ENCODE measurements around the gene ADGRA1. TPM values are rescaled to one million over a fixed set of nuclear protein-coding genes. Genes with fewer than 3 reads are reported as not detected.

ADGRA1 gene
- total and polyA plus RNA-seq, 2 of the 13 experiments (the other 11 are each of a cell fraction or from before 2014, with no cell fraction given): not detected

DNA sequence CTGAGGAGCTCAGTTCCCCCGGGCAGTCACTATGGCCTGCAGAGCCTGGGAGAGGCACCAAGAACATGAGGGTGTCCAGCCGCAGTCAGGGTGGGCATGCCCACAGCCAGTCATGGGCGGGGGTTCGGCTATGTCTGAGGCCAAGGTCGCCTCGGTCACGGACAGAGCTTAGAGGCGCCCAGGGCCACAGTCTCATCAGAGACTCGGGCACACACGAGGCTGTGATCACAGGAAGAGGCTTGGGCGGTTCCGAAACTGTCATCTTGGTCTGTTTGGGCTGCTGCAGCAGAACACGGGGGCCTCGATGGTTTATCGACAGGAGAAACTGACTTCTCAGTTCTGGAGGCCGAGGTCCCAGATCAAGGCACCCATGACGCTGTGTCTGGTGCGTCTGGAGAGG lies 9.7 kb downstream of the ADGRA1 start:
- ATAC-seq (no peak), DNase-seq (ENCODE audit: low spot score) (no peak), FAIRE-seq (no peak)
- 0 out of 2 replicates have a peak, but pooled peaks cover 2% of the 10 kb centered on the region for H4K20me1 ChIP-seq (ENCODE audit: insufficient read depth, low read length)
- POLR2A ChIA-PET: no interaction called here
- BruUV-seq (replicated peaks): no TSS peak
- TF ChIP-seq ZNF253 (CRISPR knock-in tag; IDR thresholded peaks at IDR 0.05; ENCODE audit: borderline replicate concordance): no peak
- TF ChIP-seq, protein P1, sequence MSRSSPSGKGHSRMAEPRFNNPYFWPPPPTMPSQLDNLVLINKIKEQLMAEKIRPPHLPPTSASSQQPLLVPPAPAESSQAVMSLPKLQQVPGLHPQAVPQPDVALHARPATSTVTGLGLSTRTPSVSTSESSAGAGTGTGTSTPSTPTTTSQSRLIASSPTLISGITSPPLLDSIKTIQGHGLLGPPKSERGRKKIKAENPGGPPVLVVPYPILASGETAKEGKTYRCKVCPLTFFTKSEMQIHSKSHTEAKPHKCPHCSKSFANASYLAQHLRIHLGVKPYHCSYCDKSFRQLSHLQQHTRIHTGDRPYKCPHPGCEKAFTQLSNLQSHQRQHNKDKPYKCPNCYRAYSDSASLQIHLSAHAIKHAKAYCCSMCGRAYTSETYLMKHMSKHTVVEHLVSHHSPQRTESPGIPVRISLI (CRISPR knock-in tag; IDR thresholded peaks at IDR 0.05; ENCODE audit: borderline replicate concordance): no peak
- no peak for TF ChIP-seq ZNF776 (CRISPR knock-in tag; IDR thresholded peaks at IDR 0.05)
- no peak for TF ChIP-seq SALL2 (CRISPR knock-in tag; IDR thresholded peaks at IDR 0.05)
- no peak for TF ChIP-seq REST (IDR thresholded peaks at IDR 0.05; ENCODE audit: borderline replicate concordance in 1 of 2, low read depth in 1 of 2, low read length in 2 of 2)
- no peak for TF ChIP-seq ZFP1 (CRISPR knock-in tag; IDR thresholded peaks at IDR 0.05)
- TF ChIP-seq ZMYM3 (CRISPR knock-in tag; IDR thresholded peaks at IDR 0.05): no peak
- TF ChIP-seq ZNF614 (CRISPR knock-in tag; IDR thresholded peaks at IDR 0.05; ENCODE audit: borderline replicate concordance): no peak
- TF ChIP-seq CEBPB (IDR thresholded peaks at IDR 0.05; ENCODE audit: borderline replicate concordance, low read depth, low read length): no peak
- no peak overlapping the region for H3K27ac ChIP-seq (ENCODE audit: extremely low read length, insufficient read depth, low read length)
- in situ Hi-C loops (cut with HindIII; ENCODE audit: extremely low pct_ligation_motif_present, low pct_unique_long_range_greater_than_20kb) (no loop called here), intact Hi-C loops (cut with micrococcal nuclease; ENCODE audit: unreplicated experiment) (no loop called here)
- no peaks in the 10 kb centered on the region for H3K36me3 ChIP-seq (replicated peaks in 1 of 2; ENCODE audit: control insufficient read depth in 1 of 2, insufficient read depth in 2 of 2, low read length in 2 of 2)
- WGBS (ENCODE audit: low lambda C conversion rate): 20% methylated on average over 4 of the region's 18 CpGs
- CTCF ChIA-PET (ENCODE audit: low intra/inter-chr PET ratio, low total read pairs): no interaction called here
- H3K4me3 ChIP-seq (replicated peaks in 1 of 3; ENCODE audit: insufficient read depth in 1 of 3, low read depth in 2 of 3, low read length in 3 of 3): no peak overlapping the region
- H3K4me1 ChIP-seq (ENCODE audit: insufficient read depth, low read length): no peaks in the 10 kb centered on the region
- peaks cover 7 to 78% of the 10 kb centered on the region in 2 experiments; a peak in 4 of 5 replicates for H3K27me3 ChIP-seq (ENCODE audit: control insufficient read depth in 1 of 2, insufficient read depth in 2 of 2, low read length in 2 of 2)
- no peak overlapping the region for H2AFZ ChIP-seq (ENCODE audit: low read length)
- H3K9ac ChIP-seq (ENCODE audit: insufficient read depth, low read depth, low read length): no peak overlapping the region
- H3K79me2 ChIP-seq (ENCODE audit: insufficient read depth, low read length): no peaks in the 10 kb centered on the region
- no peaks in the 10 kb centered on the region for H3K9me3 ChIP-seq (ENCODE audit: low read length)
- no peak overlapping the region for H3K4me2 ChIP-seq (ENCODE audit: low read depth, low read length)

Measured in HepG2 (cell line).